IMR-90 (cell line): ENCODE data around the gene POLA2. TPM values are rescaled to one million over a fixed set of nuclear protein-coding genes. Genes with fewer than 3 reads are reported as not detected.

Experiments
- CHD1 ChIP-seq: IDR thresholded peaks from 2 replicates; pipeline ENCODE4 v1.6.1; 2012; ENCODE audit warnings: low read depth, low read length, improper control_type of control experiment
- MXI1 ChIP-seq: IDR thresholded peaks from 2 replicates; pipeline ENCODE4 v1.6.1; 2012; ENCODE audit warnings: low read depth, mild to moderate bottlenecking, low read length, moderate library complexity, borderline replicate concordance
- NFE2L2 ChIP-seq: fragments of 150-350 bp; IDR thresholded peaks from 2 replicates; pipeline ENCODE4 v1.6.1; 2016; ENCODE audit warnings: low read depth, mild to moderate bottlenecking, low read length
- POLR2A ChIP-seq: IDR thresholded peaks from 2 replicates; pipeline ENCODE4 v1.6.1; 2012; ENCODE audit warnings: mild to moderate bottlenecking, low read depth, low read length
- RCOR1 ChIP-seq: IDR thresholded peaks from 2 replicates; pipeline ENCODE4 v1.6.1; 2012; ENCODE audit warnings: mild to moderate bottlenecking, low read length, improper control_type of control experiment; ENCODE audit not compliant: insufficient replicate concordance
- SMC3 ChIP-seq: fragments of 150-350 bp; IDR thresholded peaks from 2 replicates; pipeline ENCODE4 v1.6.1; 2016; ENCODE audit warnings: low read depth, mild to moderate bottlenecking, antibody characterized with exemption, low read length, moderate library complexity
- polyA plus RNA-seq, 3 experiments: library from polyadenylated mRNA; depleted of rRNA; stranded (reverse); fragments of >200 nt; gene quantifications; 2 replicates each; pipeline ENCODE4 v1.2.3, GENCODE V29; 2012; ENCODE audit warnings: low replicate concordance in 1 of 3
- total RNA-seq: library from RNA; depleted of rRNA; stranded (reverse); fragments of >200 nt; gene quantifications from 2 replicates; pipeline ENCODE4 v1.2.3, GENCODE V29; 2012

POLA2 gene
- total and polyA plus RNA-seq, 2 of the 4 experiments (the other 2 are of a cell fraction), result 14.2 to 17.3 TPM

DNA sequence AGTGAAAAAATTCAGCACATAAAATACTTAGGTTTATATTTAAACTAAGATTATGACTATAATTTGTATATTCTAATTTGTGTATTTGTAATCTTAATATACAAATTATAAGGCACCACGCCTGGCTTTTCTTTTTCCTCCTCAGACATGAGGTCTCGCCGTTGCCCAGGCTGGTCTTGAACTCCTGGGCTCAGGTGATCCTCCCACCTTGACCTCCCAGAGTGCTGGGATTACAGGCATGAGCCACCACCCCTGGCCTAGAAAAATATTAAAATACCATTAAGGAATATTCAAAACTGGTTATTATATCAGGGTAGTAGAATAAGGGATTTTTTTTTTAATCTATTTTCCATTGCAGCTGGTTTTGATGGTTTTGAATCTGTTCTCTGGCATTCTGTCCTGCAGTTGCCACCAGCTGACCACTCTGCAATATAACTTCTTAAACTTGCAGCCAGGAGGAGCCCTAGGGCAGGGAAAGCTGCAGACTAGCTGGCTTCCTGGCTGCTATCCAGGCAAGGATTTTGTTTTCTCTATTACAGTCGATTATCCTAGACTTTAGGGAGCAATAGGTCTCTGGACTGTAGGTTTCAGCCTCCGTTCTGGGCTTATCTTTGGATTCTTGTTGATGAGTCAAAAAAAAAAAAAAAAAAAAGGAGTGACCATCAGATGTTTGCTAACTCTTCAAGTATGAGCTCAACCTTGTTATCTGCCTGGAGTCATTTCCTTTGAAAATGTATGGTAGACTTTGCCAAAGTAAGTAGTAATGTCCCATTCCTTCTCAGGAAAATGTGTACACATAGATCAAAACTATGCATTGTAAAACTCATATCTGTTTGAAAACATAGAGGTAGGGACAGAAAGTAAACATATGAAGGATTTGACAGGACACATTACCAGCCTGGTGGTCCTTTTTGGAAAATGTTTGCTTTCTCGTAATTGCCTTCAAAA lies 13.2 kb downstream of the POLA2 start (continued):
- no peak for TF ChIP-seq RCOR1
- TF ChIP-seq MXI1, result no peak
- TF ChIP-seq SMC3, result peak; percentile 98
- TF ChIP-seq NFE2L2, result no peak
- TF ChIP-seq POLR2A, result peak; percentile 67
- TF ChIP-seq CHD1, result peak; percentile 76; the same call in 1 of the 2 replicates
